IMR-90 (cell line): ENCODE data around the gene PLXNC1.

Source experiments
- CEBPB ChIP-seq: IDR thresholded peaks from 2 replicates; pipeline ENCODE4 v1.6.1; 2012; ENCODE audit warnings: low read depth, low read length, improper control_type of control experiment
- CTCF ChIP-seq: conservative IDR thresholded peaks from 2 replicates; pipeline ENCODE4 v1.5.1; 2012; ENCODE audit warnings: mild to moderate bottlenecking, low read depth, low read length, improper control_type of control experiment
- ELK1 ChIP-seq: fragments of 150-350 bp; IDR thresholded peaks from 2 replicates; pipeline ENCODE4 v1.6.1; 2016; ENCODE audit warnings: low read depth, mild to moderate bottlenecking, low read length, moderate library complexity, borderline replicate concordance
- FOS ChIP-seq: fragments of 150-350 bp; IDR thresholded peaks from 2 replicates; pipeline ENCODE4 v1.6.1; 2016; ENCODE audit warnings: low read depth, low read length
- POLR2A ChIP-seq: IDR thresholded peaks from 2 replicates; pipeline ENCODE4 v1.6.1; 2012; ENCODE audit warnings: mild to moderate bottlenecking, low read depth, low read length
- RCOR1 ChIP-seq: IDR thresholded peaks from 2 replicates; pipeline ENCODE4 v1.6.1; 2012; ENCODE audit warnings: mild to moderate bottlenecking, low read length, improper control_type of control experiment; ENCODE audit not compliant: insufficient replicate concordance
- RFX5 ChIP-seq: IDR thresholded peaks from 2 replicates; pipeline ENCODE4 v1.8.0; 2012; ENCODE audit warnings: low read depth, mild to moderate bottlenecking, low read length, moderate library complexity

GRCh38 chr12:94198469-94198868 lies 50.1 kb downstream of the PLXNC1 start:
- TF ChIP-seq CTCF (no peak), POLR2A (no peak), FOS (no peak), ELK1 (no peak), CEBPB (no peak), RCOR1 (no peak), RFX5 (no peak)
